ENCODE measurements around the gene USP36.

The USP36 gene

DNA sequence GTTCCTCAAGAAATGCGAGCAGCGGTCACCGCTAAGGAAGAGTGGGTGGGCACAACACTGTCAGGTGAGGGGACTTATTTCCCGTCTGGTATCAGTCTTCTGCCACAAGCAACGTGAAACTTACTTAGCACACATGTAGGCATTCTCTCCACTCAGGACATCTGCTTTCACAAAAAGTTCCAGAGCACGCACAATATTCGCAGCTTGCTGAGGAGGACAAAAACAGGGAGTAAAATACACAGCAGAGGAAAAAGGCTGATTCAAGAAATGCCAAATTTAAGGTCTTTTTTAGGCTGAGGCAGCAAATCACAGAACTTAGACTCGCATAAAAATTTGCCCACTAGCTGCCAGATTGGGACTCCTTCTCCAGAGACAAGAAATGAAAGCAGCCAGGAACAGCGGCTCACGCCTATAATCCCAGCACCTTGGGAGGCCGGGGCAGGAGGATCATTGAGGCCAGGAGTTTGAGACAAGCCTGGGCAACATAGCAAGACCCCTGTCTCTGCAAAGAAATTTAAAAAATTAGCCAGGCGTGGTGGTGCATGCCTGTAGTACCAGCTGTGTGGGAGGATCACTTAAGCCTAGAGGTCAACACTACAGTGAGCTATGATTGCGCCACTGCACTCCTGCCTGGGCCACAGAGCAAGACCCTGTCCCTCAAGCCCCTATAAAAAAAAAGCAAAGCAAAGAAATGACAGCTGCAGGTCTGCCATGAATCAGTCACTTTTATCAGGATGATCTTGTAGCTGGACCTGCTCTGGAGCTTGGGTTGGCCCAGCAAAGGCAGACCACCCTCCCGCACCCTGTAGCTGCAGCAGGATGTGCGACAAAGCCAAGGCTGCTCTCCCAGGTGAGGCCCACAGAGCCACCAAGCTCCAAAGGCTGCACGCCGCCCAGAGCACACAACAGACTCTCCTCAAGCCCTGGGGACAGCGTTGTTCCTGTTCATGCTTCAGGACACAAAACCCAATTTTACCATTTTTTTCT, 20.5 kb downstream of the USP36 start:
- no peak for DNase-seq (ENCODE audit: extremely low read depth, insufficient read length)
- Histone ChIP-seq H3K27me3 (replicated peaks; ENCODE audit: control insufficient read depth, insufficient read depth, low read length) (no peaks in the 10 kb centered on the region), H3K36me3 (ENCODE audit: control insufficient read depth, insufficient read depth, low read length) (peaks cover 49% of the 10 kb centered on the region), H3K4me3 (replicated peaks; ENCODE audit: low read depth, low read length) (no peak overlapping the region)
- TF ChIP-seq, protein P1, sequence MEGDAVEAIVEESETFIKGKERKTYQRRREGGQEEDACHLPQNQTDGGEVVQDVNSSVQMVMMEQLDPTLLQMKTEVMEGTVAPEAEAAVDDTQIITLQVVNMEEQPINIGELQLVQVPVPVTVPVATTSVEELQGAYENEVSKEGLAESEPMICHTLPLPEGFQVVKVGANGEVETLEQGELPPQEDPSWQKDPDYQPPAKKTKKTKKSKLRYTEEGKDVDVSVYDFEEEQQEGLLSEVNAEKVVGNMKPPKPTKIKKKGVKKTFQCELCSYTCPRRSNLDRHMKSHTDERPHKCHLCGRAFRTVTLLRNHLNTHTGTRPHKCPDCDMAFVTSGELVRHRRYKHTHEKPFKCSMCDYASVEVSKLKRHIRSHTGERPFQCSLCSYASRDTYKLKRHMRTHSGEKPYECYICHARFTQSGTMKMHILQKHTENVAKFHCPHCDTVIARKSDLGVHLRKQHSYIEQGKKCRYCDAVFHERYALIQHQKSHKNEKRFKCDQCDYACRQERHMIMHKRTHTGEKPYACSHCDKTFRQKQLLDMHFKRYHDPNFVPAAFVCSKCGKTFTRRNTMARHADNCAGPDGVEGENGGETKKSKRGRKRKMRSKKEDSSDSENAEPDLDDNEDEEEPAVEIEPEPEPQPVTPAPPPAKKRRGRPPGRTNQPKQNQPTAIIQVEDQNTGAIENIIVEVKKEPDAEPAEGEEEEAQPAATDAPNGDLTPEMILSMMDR (IDR thresholded peaks at IDR 0.05; ENCODE audit: insufficient read depth, low read length, poor library complexity, severe bottlenecking), result no peak

DNA sequence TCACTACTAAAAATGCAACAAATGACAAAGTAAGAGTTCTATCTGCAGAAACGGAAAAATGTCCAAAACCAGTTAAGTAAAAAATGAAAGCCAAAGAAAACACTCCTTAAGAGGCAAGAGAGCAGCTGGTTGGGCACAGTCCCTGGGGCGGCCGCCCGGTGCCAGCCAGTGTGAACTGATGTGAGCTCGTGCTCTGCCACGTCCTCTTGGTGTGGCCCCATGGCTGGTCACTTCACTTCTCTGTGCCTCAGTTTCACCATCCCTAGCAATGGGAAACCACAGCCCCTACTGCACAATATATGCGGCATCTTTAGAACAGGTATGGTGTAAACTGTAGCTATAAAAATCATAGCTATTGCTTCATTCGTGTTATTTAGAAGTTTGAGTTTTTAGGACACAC, 21.2 kb downstream of the USP36 start:
- H3K27me3 ChIP-seq (replicated peaks; ENCODE audit: control insufficient read depth, insufficient read depth, low read length), result no peaks in the 10 kb centered on the region
- peaks cover 49% of the 10 kb centered on the region for H3K36me3 ChIP-seq (ENCODE audit: control insufficient read depth, insufficient read depth, low read length)
- H3K4me3 ChIP-seq (replicated peaks; ENCODE audit: low read depth, low read length), result no peak overlapping the region
- TF ChIP-seq, protein P1 (IDR thresholded peaks at IDR 0.05; ENCODE audit: insufficient read depth, low read length, poor library complexity, severe bottlenecking), result no peak
- no peak for DNase-seq (ENCODE audit: extremely low read depth, insufficient read length)

DNA sequence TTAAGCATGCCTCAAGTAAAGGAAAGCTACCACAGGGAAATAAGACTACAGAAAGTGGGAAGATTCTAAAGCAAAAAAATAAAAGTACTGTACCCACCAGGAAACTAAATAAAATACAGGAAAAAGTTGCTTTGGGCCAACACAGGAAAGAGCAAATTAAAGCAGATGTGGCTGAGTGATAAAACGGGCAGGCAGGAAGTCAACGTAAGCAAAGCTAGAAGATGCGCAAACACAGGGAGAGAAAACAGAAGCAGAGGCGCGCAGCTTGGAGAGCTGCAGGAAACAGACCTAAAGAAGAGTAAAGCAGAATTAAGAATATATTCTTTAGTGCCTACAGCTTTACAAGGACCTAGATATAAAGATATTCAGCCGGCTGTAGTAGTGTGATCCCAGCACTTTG, 21.7 kb downstream of the USP36 start:
- no peak for DNase-seq (ENCODE audit: extremely low read depth, insufficient read length)
- no peaks in the 10 kb centered on the region for H3K27me3 ChIP-seq (replicated peaks; ENCODE audit: control insufficient read depth, insufficient read depth, low read length)
- TF ChIP-seq, protein P1 (IDR thresholded peaks at IDR 0.05; ENCODE audit: insufficient read depth, low read length, poor library complexity, severe bottlenecking), result no peak
- H3K4me3 ChIP-seq (replicated peaks; ENCODE audit: low read depth, low read length), result no peak overlapping the region
- H3K36me3 ChIP-seq (ENCODE audit: control insufficient read depth, insufficient read depth, low read length), result peaks cover 49% of the 10 kb centered on the region

DNA sequence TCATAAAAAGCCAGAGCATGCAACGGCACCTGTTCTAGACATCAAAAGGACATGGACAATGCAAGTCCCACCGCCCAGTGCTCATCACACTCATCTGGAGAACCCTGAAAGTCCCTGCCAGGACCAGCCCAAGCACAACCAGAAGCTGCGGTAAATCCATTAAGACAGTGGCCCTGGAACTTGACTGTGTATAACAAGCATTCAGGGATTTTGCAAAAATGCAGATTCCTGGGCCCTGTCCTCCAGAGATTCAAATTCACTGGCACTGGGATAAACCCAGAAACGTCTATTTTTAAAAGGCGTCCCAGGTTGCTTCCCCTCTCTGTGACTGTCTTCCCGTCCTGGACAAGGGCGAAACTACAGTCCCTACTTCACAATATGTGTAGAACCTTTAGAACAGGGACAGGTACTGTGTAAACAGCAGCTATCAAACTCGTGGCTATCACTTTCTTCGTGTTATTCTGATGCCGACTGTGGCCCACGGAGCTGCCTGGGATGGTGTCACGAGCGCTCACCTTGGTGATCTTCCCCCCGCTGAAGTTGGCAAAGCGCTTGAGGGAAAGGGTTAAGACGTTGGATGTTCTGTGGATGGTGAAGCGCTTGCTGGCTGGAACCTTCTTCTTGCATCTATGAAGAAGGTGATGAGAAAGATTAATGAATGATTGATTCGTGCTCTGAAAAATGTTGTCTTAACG, 22.3 kb downstream of the USP36 start:
- Histone ChIP-seq H3K27me3 (replicated peaks; ENCODE audit: control insufficient read depth, insufficient read depth, low read length) (no peaks in the 10 kb centered on the region), H3K36me3 (ENCODE audit: control insufficient read depth, insufficient read depth, low read length) (peaks cover 46% of the 10 kb centered on the region), H3K4me3 (replicated peaks; ENCODE audit: low read depth, low read length) (no peak overlapping the region)
- DNase-seq (ENCODE audit: extremely low read depth, insufficient read length), result no peak
- TF ChIP-seq, protein P1 (IDR thresholded peaks at IDR 0.05; ENCODE audit: insufficient read depth, low read length, poor library complexity, severe bottlenecking), result no peak

DNA sequence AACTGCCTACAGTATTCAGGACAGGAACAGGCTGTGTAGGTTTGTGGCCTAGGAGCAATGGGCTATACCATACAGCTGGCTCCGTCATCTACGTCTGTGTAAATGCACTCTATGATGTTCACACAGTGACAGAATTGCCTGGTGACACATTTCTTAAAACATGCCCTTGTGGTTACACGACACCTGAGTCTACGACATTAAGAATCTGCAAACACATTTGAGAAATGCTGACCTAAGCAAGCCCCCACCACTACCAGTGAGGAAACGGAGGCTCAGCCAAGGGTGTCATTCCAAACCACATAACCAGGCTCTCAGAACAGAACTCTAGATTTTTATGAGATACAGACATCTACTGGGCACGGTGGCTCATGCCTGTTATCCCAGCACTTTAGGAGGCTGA, 23.5 kb downstream of the USP36 start:
- DNase-seq (ENCODE audit: extremely low read depth, insufficient read length), result no peak
- TF ChIP-seq, protein P1 (IDR thresholded peaks at IDR 0.05; ENCODE audit: insufficient read depth, low read length, poor library complexity, severe bottlenecking), result no peak
- H3K27me3 ChIP-seq (replicated peaks; ENCODE audit: control insufficient read depth, insufficient read depth, low read length), result no peaks in the 10 kb centered on the region
- peaks cover 45% of the 10 kb centered on the region for H3K36me3 ChIP-seq (ENCODE audit: control insufficient read depth, insufficient read depth, low read length)
- H3K4me3 ChIP-seq (replicated peaks; ENCODE audit: low read depth, low read length), result no peak overlapping the region

Measured in GM06990 (cell line).